ENCODE data around the gene RHOT1.
"Not testable (repeated sequence)": the region's sequence is repeated elsewhere in the genome, so short reads cannot be mapped to it uniquely, and the experiment has no call there.

The RHOT1 gene

DNA sequence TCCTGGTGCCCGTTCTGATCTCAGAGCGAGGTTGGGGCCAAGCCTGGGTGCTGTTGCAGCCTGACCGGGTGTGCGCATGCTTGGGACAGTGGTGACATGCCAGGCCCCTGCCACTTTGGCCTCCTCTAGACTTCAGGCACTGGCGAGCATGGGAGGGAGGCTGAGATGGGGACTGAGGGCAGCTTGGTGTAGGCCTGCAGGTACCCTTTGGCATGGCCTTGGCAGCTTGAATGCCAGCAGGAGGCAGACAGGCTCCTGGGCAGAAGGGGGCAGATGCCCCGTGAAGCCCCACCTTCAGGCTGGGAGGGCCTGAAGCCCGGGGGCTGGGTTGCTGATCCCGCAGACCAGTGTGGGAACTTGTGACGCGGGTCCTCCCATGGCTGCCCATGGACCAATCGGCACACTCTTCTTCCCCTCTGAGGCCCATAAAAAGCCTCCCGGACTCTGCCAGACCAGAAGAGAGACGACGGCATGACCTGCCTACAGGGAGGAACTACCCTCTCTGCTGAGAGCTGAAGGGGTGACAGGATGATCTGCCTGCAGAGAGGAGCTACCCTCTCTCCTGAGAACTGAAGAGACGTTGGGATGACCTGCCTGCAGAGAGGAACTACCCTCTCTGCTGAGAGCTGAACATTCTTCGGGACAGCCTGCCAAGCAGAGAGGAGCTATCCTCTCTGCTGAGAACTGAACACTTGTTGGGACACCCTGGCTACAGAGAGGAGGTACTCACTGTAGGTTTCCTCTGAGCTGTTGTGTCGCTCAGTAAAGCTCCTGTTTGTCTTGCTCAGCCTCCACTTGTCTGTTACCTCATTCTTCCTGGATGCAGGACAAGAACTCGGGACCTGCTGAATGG lies 17.5 kb downstream of the RHOT1 start:
- no peak for DNase-seq (ENCODE audit: low read depth in 2 of 2)

DNA sequence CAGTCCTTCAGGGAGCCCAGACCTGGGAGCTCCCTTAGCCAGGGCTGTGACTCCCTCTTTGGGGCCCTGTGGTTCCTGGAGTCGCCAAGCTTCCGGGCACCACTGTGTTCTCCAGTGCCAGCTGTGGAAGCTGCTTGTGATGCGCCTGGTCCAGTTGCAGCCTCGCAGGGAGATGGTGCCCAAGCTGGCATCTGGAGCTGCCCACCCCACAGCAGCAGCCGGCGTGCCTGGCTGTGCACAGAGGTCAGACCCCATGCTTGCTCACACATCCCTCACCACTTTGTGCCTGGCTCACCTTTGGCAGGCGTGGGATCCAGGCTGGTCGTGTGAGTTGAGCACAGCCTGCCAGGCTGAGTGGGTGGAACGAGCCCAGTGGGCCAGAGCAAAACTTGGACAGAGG lies 18.2 kb downstream of the RHOT1 start:
- no peak for DNase-seq (ENCODE audit: low read depth in 2 of 2)

DNA sequence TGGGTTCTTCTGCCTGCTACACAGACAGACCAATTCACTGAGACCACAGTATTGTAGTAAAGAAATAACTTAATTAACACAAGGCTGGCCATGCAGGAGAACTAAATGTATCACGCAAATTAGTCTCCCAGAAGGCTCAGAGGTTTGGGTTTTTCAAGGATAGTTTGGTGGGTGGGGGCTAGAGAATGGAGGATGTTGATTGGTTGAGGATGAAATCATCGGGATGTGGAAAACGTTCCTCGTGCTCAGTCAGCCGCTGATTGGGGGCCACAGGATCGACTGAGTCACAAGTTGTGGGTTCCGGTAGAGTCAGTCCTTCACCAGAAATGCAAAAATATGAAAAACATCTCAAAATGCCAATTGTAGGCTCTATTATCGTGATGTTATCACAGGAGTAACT lies 18.7 kb downstream of the RHOT1 start:
- DNase-seq (ENCODE audit: low read depth in 2 of 2) = no peak

DNA sequence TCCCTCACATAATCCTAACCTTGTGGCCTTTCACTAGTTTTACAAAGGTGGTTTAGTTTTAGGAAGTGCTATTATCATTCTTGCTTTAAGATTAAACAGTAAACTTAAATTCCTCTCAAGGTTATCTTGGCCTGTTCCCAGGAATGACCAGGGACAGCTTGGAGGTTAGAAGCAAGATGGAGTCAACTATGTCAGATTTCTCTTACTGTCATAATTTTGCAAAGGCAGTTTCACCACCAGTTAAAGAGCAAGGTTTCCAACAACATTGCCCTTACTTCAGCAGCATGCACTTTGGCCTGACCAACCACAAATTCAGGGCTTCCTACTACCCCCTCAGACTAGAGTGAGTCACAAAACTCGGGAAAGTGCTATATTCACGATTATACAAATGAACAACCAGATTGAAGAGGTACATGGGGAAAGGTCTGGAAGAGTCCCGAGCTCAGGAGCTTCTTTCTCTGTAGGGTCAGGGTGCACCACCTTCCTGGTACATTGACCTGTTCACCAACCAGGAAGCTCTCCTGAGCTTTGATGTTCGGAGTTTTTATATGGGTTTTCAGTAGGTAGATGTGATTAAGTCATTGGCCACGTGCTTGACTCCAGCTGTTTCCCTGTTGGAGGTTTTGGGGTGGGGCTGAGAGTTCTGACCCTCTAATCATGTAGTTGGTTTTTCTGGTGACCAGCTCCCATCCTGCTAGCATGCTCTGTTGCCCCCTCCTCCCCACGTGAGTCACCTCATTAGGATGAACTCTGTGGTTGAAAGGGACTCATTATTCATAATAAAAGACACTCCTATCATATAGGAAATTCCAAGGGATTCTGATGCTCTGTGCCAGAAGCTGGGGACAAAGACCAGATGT lies 19.4 kb downstream of the RHOT1 start:
- DNase-seq (ENCODE audit: low read depth in 2 of 2) = no peak

DNA sequence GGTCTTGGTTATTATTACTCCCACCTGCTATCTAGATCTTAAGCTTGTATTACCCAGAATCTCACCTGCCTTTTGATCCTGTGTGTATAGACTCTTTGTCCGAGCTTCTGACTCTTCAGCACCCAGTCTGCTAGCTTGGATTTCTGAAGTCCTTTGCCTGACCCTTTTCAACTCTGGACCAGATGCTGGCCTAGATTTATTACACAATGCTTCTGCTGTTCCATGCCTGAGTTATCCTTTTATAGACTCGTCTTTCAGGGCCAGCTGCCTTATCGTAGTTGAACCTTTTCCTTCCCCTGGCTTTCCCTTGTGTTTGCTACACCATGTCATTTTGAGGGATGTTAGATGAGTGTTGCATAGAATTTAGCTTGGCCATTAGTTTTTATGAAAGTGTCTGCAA lies 32.6 kb downstream of the RHOT1 start:
- DNase-seq (ENCODE audit: low read depth in 2 of 2) = no peak

DNA sequence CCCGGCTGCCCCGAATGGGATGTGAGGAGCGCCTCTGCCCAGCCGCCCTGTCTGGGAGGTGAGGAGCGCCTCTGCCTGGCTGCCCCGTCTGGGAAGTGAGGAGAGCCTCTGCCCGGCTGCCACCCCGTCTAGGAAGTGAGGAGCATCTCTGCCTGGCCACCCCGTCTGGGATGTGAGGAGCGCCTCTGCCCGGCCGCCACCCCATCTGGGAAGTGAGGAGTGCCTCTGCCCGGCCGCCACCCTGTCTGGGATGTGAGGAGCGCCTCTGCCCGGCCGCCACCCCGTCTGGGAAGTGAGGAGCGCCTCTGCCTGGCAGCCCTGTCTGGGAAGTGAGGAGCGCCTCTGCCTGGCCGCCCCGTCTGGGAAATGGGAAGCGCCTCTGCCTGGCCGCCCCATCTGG lies 36.4 kb downstream of the RHOT1 start:
- not testable (repeated sequence) for DNase-seq (ENCODE audit: low read depth in 2 of 2)

DNA sequence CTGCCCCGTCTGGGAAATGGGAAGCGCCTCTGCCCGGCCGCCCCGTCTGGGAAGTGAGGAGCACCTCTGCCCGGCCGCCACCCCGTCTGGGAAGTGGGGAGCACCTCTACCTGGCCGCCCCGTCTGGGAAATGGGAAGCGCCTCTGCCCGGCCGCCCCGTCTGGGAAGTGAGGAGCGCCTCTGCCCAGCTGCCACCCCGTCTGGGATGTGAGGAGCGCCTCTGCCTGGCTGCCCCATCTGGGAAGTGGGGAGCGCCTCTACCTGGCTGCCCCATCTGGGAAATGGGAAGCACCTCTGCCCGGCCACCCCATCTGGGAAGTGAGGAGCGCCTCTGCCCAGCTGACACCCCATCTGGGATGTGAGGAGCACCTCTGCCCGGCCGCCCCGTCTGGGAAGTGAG lies 36.8 kb downstream of the RHOT1 start:
- DNase-seq (ENCODE audit: low read depth in 2 of 2) = not testable (repeated sequence)

DNA sequence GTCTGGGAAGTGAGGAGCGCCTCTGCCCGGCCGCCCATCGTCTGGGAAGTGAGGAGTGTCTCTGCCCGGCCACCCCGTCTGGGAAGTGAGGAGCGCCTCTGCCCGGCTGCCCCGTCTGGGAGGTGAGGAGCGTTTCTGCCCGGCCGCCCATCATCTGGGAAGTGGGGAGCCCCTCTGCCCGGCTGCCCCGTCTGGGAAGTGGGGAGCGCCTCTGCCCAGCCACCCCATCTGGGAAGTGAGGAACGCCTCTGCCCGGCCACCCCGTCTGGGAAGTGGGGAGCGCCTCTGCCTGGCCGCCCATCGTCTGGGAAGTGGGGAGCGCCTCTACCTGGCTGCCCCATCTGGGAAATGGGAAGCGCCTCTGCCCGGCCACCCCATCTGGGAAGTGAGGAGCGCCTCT lies 37.2 kb downstream of the RHOT1 start:
- not testable (repeated sequence) for DNase-seq (ENCODE audit: low read depth in 2 of 2)

DNA sequence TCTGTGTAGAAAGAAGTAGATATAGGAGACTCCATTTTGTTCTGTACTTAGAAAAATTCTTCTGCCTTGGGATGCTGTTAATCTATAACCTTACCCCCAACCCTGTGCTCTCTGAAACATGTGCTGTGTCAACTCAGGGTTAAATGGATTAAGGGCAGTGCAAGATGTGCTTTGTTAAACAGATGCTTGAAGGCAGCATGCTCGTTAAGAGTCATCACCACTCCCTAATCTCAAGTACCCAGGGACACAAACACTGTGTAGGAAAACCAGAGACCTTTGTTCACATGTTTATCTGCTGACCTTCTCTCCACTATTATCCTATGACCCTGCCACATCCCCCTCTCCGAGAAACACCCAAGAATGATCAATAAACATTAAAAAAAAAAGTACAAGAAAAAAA lies 38.0 kb downstream of the RHOT1 start:
- DNase-seq (ENCODE audit: low read depth in 2 of 2) = not testable (repeated sequence)

DNA sequence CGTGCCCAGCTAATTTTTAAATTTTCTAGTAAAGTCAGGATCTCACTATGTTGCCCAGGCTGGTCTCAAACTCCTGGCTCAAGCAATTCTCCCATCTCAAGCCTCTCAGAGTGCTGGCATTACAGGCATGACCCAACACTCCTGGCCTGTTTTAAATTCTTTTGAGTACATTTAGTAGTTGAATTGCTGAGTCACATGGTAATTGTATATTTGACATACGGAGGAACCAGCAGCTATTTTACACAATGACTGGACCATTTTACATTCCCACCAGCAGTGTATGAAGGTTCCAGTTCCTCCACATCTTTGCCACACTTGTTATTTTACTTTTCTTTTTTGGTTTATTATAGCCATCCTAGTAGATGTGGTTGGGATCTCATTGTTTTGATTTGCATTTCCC lies 43.6 kb downstream of the RHOT1 start:
- DNase-seq (ENCODE audit: low read depth in 2 of 2) = no peak

DNA sequence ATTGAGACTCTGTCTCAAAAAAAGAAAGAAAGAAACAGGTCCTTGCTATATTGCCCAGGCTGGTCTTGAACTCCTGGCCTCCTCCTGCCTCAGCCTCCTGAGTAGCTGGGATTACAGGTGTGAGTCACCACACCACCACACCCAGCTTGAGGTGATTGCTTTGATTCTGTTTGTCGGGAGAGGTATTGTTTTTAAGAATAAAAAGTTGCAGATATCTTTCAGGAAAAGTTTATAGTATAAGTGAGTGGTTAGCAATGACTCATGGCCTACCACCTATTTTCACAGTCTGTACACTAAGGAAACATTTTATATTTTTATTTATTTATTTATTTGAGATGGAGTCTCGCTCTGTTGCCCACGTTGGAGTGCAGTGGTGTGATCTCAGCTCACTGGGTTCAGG lies 45.0 kb downstream of the RHOT1 start:
- no peak for DNase-seq (ENCODE audit: low read depth in 2 of 2)

DNA sequence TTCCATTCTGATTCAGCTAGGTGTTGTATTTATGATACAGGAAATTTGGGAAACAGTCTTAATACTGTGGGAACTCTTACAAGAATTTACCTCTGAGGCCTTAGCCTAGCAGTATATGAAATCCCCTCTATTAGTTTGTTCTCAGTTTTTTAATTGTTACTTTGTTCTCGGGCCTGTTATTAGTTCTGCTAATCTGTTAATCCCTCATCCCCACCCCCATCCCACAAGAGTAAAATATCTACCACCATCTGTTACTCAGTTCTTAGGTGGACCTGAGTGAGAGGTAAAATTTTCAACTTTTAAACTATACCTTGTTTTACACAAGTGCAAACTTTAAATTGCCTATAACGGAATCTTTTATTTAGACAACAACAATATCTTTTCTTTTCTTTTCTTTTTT lies 47.0 kb downstream of the RHOT1 start:
- no peak for DNase-seq (ENCODE audit: low read depth in 2 of 2)

DNA sequence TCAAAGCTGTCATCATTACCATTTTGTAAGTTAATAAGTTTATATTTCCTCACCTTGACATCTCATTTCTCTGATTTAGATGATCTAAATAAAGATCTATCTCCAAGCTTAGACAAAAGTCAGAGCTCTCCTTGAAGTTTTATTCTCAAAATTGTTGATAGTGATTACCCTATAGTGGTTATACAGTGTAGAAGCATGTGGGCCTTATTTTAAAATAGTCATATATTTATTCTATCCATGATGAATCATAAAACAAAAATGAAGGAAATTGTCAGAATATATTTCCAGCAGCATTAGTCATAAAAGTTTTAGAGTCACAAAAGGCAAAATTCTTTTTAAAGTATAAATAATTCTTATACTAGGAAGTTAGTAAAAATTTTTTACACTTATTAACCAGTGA lies 49.0 kb downstream of the RHOT1 start:
- DNase-seq (ENCODE audit: low read depth in 2 of 2) = no peak

DNA sequence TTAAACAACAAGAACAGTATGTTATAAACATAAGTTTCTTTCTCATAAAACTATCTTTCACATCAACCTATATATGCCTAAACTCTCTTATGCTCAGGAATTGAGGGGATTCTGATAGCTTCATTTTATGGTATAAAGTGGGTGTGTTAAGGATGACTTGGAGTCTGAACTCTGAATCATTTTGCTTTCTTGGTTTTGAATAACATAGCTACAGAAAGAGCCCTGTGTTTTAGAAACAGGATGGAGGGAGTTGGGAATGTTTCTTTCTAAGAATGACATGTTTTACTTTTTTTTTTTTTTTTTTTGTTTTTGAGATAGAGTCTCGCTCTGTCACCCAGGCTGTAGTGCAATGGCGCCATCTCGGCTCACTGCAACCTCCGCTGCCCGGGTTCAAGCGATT lies 50.1 kb downstream of the RHOT1 start:
- DNase-seq (ENCODE audit: low read depth in 2 of 2) = no peak

DNA sequence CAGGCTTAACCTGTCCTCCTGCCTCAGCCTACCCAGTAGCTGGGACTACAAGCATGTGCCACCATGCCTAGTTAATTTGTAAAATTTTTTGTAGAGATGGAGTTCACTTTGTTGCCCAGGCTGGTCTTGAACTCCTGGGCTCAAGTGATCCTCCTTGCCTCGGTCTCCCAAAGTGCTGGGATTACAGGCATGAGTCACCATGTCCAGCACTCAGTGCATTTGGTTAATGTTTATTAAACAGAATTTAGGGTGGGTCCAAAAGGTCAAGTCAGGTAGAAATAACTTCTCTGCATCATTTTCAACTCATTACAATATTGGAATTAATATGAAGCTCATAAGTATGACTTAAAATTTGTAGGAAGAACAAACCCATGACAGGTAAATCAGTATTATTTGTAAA lies 55.7 kb downstream of the RHOT1 start:
- DNase-seq (ENCODE audit: low read depth in 2 of 2) = no peak

DNA sequence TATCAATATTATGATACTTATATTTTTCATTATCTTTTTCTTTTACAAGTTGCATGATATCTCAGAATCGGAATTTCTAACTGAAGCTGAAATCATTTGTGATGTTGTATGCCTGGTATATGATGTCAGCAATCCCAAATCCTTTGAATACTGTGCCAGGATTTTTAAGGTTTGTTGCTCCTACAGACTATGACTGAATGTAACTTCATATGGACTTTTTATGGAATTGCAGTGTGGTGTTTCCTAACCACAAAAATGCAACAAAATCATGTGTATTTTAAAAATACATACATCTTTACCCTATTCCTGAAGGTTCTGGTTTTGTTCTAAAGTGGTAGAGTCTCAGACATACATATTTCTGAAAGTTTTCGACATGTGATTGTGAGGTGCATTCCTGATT lies 64.6 kb downstream of the RHOT1 start:
- DNase-seq (ENCODE audit: low read depth in 2 of 2) = no peak

DNA sequence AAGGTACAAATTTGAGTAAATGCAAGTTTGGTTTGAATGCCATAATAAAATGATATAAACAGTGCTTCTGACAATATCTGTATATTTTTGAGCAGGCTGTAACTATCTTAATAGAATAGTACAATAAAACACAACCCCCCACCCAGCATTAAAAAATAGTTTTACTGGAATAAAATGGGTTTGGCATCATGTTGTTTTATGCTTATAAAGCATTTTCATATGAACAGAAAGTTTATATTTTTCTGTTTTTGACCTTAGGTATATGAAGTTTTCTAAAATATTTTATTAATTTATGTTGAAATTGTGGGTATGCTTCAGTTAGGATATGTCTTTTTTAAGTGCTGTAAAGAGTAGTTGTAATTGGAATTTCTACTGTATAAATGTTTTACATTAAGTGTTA lies 66.1 kb downstream of the RHOT1 start:
- no peak for DNase-seq (ENCODE audit: low read depth in 2 of 2)

DNA sequence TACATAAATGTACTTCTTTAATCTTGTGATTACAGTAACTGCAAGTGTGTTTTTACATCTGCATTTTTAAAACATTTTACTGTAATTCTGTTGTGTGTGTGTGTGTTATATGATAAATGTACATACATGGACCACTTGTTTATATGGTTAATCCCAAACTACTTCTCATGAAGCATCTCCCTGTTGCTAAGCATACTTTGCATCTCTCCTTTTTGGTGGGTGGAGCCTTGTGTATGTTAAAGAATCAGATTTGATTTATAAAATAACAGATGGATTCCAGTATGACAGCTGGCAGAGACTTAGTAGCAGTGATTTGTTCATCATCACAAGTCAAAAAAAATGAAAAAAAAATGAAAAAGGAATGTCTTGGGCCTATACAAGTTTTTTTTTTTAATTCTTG lies 67.3 kb downstream of the RHOT1 start:
- DNase-seq (ENCODE audit: low read depth in 2 of 2) = no peak

DNA sequence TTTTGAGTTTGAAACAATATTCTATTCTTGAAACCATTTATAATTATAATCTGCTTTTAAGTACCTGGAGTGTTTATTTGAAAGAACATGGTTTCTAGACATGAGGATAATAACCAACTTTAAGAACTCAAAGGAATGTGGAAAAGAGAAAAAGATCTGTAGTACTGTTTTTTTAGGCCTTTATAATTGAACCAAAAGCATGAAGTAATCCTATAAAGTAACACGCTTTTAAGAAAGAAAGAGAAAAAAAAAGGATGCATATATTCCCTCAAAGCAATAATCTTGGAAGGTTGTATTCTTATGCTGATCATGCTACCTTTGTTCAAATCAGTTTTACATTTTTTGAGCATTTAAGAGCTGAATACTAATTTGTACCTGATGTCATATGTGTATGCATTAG lies 69.4 kb downstream of the RHOT1 start:
- no peak for DNase-seq (ENCODE audit: low read depth in 2 of 2)

DNA sequence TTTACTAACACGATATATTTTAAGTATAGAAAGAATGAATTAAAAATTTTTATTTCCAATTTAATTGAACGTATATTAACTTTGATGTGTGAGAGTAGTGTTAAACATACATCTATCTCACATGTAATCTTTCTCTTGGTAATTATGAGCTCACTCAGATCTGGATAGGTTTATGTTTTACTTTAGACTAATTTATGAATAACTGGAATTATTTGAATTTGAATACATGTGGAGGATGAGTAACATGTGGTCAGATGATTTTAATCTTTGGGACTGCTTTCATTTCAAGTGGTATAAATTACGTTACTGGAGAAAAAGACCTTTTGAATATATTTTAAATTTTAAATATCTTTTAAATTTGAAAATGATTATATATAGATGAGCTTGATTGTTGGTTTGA lies 73.4 kb downstream of the RHOT1 start:
- DNase-seq (ENCODE audit: low read depth in 2 of 2) = no peak

DNA sequence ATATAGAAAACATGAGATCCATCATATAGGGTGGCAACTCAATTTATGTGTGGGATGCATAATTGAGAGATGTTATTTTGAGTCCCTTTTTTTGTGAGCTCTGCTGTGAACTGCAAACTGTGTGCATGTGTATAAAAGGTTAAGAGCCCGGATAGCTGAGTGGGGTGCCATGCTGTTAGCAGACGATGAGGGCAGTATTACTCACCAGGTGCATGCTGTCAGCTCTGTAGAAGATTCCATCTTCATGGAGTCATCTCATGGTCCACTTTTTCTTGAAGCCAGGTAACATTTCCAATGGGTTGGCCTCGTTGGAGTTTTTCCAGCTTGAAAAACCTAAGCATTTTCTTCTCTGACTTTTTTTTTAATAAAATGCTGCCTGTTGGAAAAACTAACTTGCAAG lies 80.3 kb downstream of the RHOT1 start:
- no peak for DNase-seq (ENCODE audit: low read depth in 2 of 2)

DNA sequence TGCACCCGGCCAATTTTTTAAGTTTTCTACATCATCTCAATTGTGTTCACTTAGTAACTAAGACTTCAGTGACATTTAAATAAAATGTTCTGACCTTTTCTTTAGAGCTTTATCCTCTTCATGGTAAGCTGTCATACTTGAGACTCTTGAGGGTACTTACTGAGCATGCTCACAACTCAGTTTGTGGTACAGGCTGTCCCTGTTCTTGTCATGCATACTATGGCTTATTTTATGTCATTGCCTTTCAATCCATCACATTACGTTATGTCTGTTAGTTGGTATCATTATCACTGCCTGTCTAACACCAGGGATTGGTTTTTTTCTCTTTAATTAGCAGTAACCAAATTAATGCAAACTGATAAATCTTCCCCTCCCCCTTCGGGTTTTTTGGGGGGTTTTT lies 81.4 kb downstream of the RHOT1 start:
- DNase-seq (ENCODE audit: low read depth in 2 of 2) = no peak

DNA sequence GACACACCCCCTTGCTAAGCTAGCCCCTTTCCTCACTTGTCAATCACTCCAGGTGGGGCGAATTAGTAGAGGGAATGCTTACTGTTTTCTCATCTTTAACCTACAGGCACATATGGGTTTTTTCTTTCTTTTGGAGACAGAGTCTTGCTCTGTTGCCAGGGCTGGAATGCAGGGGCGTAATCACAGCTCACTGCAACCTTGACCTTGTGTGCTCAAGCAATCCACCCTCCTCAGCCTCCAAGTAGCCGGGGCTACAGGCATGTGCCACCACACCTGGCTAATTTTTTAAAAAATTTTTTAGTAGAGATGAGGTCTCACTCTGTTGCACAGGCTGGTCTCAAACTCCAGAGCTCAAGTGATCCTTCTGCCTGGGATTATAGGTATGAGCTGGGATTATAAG lies 84.6 kb downstream of the RHOT1 start:
- no peak for DNase-seq (ENCODE audit: low read depth in 2 of 2)
